Kidney (tissue), 14 donors: ENCODE data around the gene USP5. TPM values are rescaled to one million over a fixed set of nuclear protein-coding genes. Genes with fewer than 3 reads are reported as not detected.

Source experiments
- DNase-seq, 5 donors: peaks; one replicate each; pipeline ENCODE4 v3.0.0-alpha.2; 2013 to 2020
- FAIRE-seq: peaks from 2 replicates; lab custom pipeline; 2012; peaks lifted over from hg19 to GRCh38; lab: Jason Lieb, UNC
- H3K27ac ChIP-seq, 2 donors: one replicate each; pipeline ENCODE4 v1.7.0; 2013; ENCODE audit warnings: low read depth in 2 of 2, low read length in 2 of 2, inconsistent platforms in 1 of 2
- H3K27me3 ChIP-seq: one replicate; pipeline ENCODE4 v1.7.1; 2013; ENCODE audit warnings: low read length, inconsistent platforms; ENCODE audit not compliant: control insufficient read depth, insufficient read depth
- H3K36me3 ChIP-seq, 3 donors: one replicate each; pipeline versions ENCODE4 v1.7.0 to v1.7.1; 2013; ENCODE audit warnings: low read length in 3 of 3, control low read depth in 1 of 3, inconsistent platforms in 1 of 3; ENCODE audit not compliant: insufficient read depth in 3 of 3, control insufficient read depth in 2 of 3
- H3K4me1 ChIP-seq, 3 donors: one replicate each; pipeline versions ENCODE4 v1.7.0 to v1.7.1; 2013; ENCODE audit warnings: low read length in 3 of 3, inconsistent platforms in 1 of 3, low read depth in 1 of 3; ENCODE audit not compliant: control insufficient read depth in 2 of 3, insufficient read depth in 2 of 3
- H3K4me3 ChIP-seq, 3 donors: one replicate each; pipeline versions ENCODE4 v1.7.0 to v1.8.1; 2013; ENCODE audit warnings: low read length in 3 of 3, control low read depth in 1 of 3, inconsistent platforms in 1 of 3
- H3K9ac ChIP-seq, 3 donors: one replicate each; pipeline versions ENCODE4 v1.7.0 to v1.7.1; 2013; ENCODE audit warnings: low read length in 3 of 3, control low read depth in 1 of 3, inconsistent platforms in 1 of 3
- H3K9me3 ChIP-seq, 3 donors: one replicate each; pipeline versions ENCODE4 v1.7.0 to v1.7.1; 2013; ENCODE audit warnings: low read length in 3 of 3, control low read depth in 1 of 3, inconsistent platforms in 1 of 3; ENCODE audit not compliant: control insufficient read depth in 2 of 3, insufficient read depth in 1 of 3
- intact Hi-C: fragments of 100-400 bp; cut with DNase I; formaldehyde crosslinking; loops from one replicate; pipeline ENCODE4 v1.11.1; 2022
- polyA plus RNA-seq: library from polyadenylated mRNA; stranded (reverse); fragments of 350-450 nt; fragmentation: Illumina TruSeq; extraction: RNeasy Lipid Tissue Mini Kit (QIAGEN cat#74804); gene quantifications from one replicate; pipeline ENCODE4 v1.2.3, GENCODE V29; 2014; ENCODE audit warnings: low read depth, low replicate concordance; ENCODE audit not compliant: insufficient read depth
- total RNA-seq: library from RNA; stranded (reverse); fragmentation: NEBNext Ultra II Directional; extraction: Animal tissue kit (Norgen Biotek cat#: 25700); gene quantifications from one replicate; pipeline ENCODE4 v1.2.1, GENCODE V29; 2021
- TF ChIP-seq, protein P1 (sequence below): IDR thresholded peaks from 3 replicates; pipeline ENCODE4 v1.5.1; 2012; ENCODE audit warnings: mild to moderate bottlenecking, moderate library complexity, borderline replicate concordance; ENCODE audit not compliant: insufficient read depth; ENCODE audit errors: extremely low read depth
- donor health status: control.
- donor health status: control.
- donor health status: control.
- donor health status: control.
- donor health status: control.
- donor health status: DM: yes; HTN: yes; CAD: no.
- donor health status: Normal renal cell carcinoma (clear cell type).

USP5 gene
- total and polyA plus RNA-seq, 2 donors from 2014 or later = 52.3 to 75.5 TPM

DNA sequence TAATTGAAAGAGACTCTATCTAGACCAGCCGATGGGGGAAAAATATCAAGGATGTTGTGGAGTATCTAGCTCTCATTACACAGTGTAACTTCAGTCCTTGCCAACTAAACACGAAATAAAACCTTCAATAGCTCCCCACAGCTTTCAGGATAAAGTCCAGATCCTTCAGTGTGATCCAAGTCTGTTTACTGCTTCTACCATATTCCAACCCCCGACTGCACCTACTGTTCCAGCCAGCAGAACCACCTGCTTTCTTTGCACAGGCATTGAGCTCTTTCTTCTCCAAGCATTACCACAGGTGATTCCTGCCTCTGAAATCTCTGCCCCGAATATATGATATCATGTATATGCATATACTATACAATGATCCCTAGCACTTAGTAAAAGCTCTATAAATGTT lies 50.5 kb downstream of the USP5 start:
- no peak for DNase-seq
- H3K9ac ChIP-seq = no peak overlapping the region
- no peaks in the 10 kb centered on the region for H3K27me3 ChIP-seq
- FAIRE-seq = no peak
- H3K27ac ChIP-seq = no peak overlapping the region
- TF ChIP-seq, protein P1, sequence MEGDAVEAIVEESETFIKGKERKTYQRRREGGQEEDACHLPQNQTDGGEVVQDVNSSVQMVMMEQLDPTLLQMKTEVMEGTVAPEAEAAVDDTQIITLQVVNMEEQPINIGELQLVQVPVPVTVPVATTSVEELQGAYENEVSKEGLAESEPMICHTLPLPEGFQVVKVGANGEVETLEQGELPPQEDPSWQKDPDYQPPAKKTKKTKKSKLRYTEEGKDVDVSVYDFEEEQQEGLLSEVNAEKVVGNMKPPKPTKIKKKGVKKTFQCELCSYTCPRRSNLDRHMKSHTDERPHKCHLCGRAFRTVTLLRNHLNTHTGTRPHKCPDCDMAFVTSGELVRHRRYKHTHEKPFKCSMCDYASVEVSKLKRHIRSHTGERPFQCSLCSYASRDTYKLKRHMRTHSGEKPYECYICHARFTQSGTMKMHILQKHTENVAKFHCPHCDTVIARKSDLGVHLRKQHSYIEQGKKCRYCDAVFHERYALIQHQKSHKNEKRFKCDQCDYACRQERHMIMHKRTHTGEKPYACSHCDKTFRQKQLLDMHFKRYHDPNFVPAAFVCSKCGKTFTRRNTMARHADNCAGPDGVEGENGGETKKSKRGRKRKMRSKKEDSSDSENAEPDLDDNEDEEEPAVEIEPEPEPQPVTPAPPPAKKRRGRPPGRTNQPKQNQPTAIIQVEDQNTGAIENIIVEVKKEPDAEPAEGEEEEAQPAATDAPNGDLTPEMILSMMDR = no peak
- peaks cover 0 to 4% (median 0%) of the 10 kb centered on the region in 3 donors for H3K36me3 ChIP-seq
- no peak overlapping the region for H3K4me3 ChIP-seq
- H3K9me3 ChIP-seq = no peaks in the 10 kb centered on the region
- H3K4me1 ChIP-seq = peaks cover 0 to 11% (median 3%) of the 10 kb centered on the region in 3 donors
- intact Hi-C loops = no loop called here

GRCh38 chr12:6903722-6904121 lies 51.8 kb downstream of the USP5 start:
- H3K9ac ChIP-seq = no peak overlapping the region
- H3K27me3 ChIP-seq = no peaks in the 10 kb centered on the region
- intact Hi-C loops = no loop called here
- peaks cover 0 to 4% (median 0%) of the 10 kb centered on the region in 3 donors for H3K36me3 ChIP-seq
- H3K4me1 ChIP-seq = peaks cover 0 to 11% (median 3%) of the 10 kb centered on the region in 3 donors
- H3K27ac ChIP-seq = no peak overlapping the region
- FAIRE-seq (no peak), DNase-seq (peak in 2 of 5 donors; percentile 57 to 58)
- peak overlapping the region in 1 of 3 donors; percentile 89 for H3K4me3 ChIP-seq
- TF ChIP-seq, protein P1 = no peak
- H3K9me3 ChIP-seq = no peaks in the 10 kb centered on the region

- TF ChIP-seq, protein P1 = peak; percentile 6
Measured at GRCh38 chr12:6904280-6905276, 52.6 kb downstream of the USP5 start, which contains the start of gene LRRC23. TSS of gene LRRC23 (plus strand) at chr12:6904822. CDS start at chr12:6905634, 812 bp downstream.

More at GRCh38 chr12:6904280-6905276, 52.6 kb downstream of the USP5 start, which contains the start of gene LRRC23:
- Histone ChIP-seq H3K36me3 (peaks cover 0 to 4% (median 0%) of the 10 kb centered on the region in 3 donors), H3K27me3 (no peaks in the 10 kb centered on the region), H3K9me3 (no peaks in the 10 kb centered on the region), H3K27ac (peak within 1 kb of the TSS; percentile 66 to 77), H3K9ac (peak within 1 kb of the TSS; percentile 88 to 94 (median 92)), H3K4me1 (peaks cover 0 to 11% (median 3%) of the 10 kb centered on the region in 3 donors), H3K4me3 (peak within 1 kb of the TSS; percentile 89 to 96 (median 92))
- DNase-seq (peak; percentile 97 to 99 (median 98)), FAIRE-seq (peak; percentile 81)
- intact Hi-C loops = no loop called here
